ENCODE data around the gene RSF1. TPM values are rescaled to one million over a fixed set of nuclear protein-coding genes. Genes with fewer than 3 reads are reported as not detected.
A peak's percentile ranks its signal among the peaks of the same experiment; 100 is the strongest.

Gene RSF1
- polyA plus RNA-seq, 1 of the 3 experiments (the other 2 are of a cell fraction) = 8.4 TPM

- TF ChIP-seq, protein P1, sequence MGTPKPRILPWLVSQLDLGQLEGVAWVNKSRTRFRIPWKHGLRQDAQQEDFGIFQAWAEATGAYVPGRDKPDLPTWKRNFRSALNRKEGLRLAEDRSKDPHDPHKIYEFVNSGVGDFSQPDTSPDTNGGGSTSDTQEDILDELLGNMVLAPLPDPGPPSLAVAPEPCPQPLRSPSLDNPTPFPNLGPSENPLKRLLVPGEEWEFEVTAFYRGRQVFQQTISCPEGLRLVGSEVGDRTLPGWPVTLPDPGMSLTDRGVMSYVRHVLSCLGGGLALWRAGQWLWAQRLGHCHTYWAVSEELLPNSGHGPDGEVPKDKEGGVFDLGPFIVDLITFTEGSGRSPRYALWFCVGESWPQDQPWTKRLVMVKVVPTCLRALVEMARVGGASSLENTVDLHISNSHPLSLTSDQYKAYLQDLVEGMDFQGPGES (IDR thresholded peaks at IDR 0.05; ENCODE audit: low read depth, low read length) = no peak
Measured at GRCh38 chr11:77868744-77869143, 48.2 kb upstream of the RSF1 start (continued).

DNA sequence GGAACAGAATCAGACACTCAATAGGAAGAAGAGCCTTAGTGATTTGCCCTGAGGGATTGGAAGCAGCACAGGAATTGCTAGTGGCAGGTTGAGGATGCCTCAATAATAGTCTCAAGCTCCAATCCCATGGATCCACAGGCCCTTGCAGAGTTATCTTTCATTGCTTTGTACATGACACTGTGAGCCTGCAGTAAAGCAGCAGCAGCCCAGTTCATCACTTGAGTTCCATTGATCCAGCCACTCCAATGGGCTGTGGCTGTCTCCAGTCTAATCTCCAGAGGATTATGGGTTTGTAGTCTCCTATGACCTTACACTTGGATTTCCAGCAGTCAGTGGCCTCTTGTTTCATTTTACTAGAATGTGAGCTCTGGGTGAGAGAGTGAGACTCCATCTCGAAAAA is 45.8 kb upstream of the RSF1 start:
- Histone ChIP-seq H3K4me2 (no peak overlapping the region), H3K27ac (ENCODE audit: low read depth in 2 of 2, low read length in 1 of 2) (peak overlapping the region; percentile 49 to 84; a peak in 3 of 4 replicates), H3F3A (replicated peaks; ENCODE audit: insufficient read depth) (peaks cover 12% of the 10 kb centered on the region), H3K27me3 (ENCODE audit: insufficient read depth) (no peaks in the 10 kb centered on the region), H3K79me2 (ENCODE audit: insufficient read depth) (no peaks in the 10 kb centered on the region), H3K9me3 (no peaks in the 10 kb centered on the region), H3K4me3 (ENCODE audit: low read depth in 2 of 2, low read length in 1 of 2) (no peak overlapping the region), H3K36me3 (replicated peaks in 1 of 2; ENCODE audit: control insufficient read depth in 1 of 2, insufficient read depth in 2 of 2, low read length in 1 of 2) (peaks cover 15 to 22% of the 10 kb centered on the region in 2 experiments), H4K20me1 (ENCODE audit: insufficient read depth) (no peaks in the 10 kb centered on the region), H3K9ac (no peak overlapping the region), H3K4me1 (ENCODE audit: control insufficient read depth in 1 of 2, insufficient read depth in 2 of 2, low read depth in 1 of 2, low read length in 1 of 2) (peaks cover 9 to 13% of the 10 kb centered on the region in 2 experiments; a peak in 3 of 4 replicates), H3K9me2 (no peaks in the 10 kb centered on the region), H2AFZ (ENCODE audit: low read depth) (no peak overlapping the region)
- DNase-seq = no peak
- CTCF ChIA-PET = interaction anchor here (1.9 kb wide), 1 partner anchor 47 kb away, joined by 5 read pairs; no protein-coding TSS in a partner anchor
- 90% methylated on average over 1 of the region's 1 CpG for WGBS (ENCODE audit: low lambda C conversion rate)
- TF ChIP-seq TEAD4 (IDR thresholded peaks at IDR 0.05; ENCODE audit: borderline replicate concordance, insufficient read depth) = no peak
- TF ChIP-seq NRF1 (IDR thresholded peaks at IDR 0.05; ENCODE audit: low read depth, low read length) = no peak
- TF ChIP-seq, protein P2, sequence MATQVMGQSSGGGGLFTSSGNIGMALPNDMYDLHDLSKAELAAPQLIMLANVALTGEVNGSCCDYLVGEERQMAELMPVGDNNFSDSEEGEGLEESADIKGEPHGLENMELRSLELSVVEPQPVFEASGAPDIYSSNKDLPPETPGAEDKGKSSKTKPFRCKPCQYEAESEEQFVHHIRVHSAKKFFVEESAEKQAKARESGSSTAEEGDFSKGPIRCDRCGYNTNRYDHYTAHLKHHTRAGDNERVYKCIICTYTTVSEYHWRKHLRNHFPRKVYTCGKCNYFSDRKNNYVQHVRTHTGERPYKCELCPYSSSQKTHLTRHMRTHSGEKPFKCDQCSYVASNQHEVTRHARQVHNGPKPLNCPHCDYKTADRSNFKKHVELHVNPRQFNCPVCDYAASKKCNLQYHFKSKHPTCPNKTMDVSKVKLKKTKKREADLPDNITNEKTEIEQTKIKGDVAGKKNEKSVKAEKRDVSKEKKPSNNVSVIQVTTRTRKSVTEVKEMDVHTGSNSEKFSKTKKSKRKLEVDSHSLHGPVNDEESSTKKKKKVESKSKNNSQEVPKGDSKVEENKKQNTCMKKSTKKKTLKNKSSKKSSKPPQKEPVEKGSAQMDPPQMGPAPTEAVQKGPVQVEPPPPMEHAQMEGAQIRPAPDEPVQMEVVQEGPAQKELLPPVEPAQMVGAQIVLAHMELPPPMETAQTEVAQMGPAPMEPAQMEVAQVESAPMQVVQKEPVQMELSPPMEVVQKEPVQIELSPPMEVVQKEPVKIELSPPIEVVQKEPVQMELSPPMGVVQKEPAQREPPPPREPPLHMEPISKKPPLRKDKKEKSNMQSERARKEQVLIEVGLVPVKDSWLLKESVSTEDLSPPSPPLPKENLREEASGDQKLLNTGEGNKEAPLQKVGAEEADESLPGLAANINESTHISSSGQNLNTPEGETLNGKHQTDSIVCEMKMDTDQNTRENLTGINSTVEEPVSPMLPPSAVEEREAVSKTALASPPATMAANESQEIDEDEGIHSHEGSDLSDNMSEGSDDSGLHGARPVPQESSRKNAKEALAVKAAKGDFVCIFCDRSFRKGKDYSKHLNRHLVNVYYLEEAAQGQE (IDR thresholded peaks at IDR 0.05; ENCODE audit: low read depth, low read length) = no peak
- TF ChIP-seq GATA2 (CRISPR knock-in tag; IDR thresholded peaks at IDR 0.05) = no peak
- TF ChIP-seq RXRA (IDR thresholded peaks at IDR 0.05; ENCODE audit: borderline replicate concordance, low read depth) = no peak
- TF ChIP-seq FOXM1 (IDR thresholded peaks at IDR 0.05; ENCODE audit: low read depth) = no peak
- TF ChIP-seq CHD2 (IDR thresholded peaks at IDR 0.05; ENCODE audit: low read length, partially characterized antibody) = no peak
- no peak for TF ChIP-seq POLR2AphosphoS5 (IDR thresholded peaks at IDR 0.05; ENCODE audit: low read depth, low read length)
- no peak for TF ChIP-seq TAF1 (IDR thresholded peaks at IDR 0.05; ENCODE audit: borderline replicate concordance, low read depth, low read length)
- TF ChIP-seq RAD21 (IDR thresholded peaks at IDR 0.05; ENCODE audit: low read length) = no peak
- TF ChIP-seq ELF1 (IDR thresholded peaks at IDR 0.05) = no peak
- TF ChIP-seq JUND (IDR thresholded peaks at IDR 0.05) = no peak
- TF ChIP-seq RCOR1 (IDR thresholded peaks at IDR 0.05; ENCODE audit: low read length) = no peak
- TF ChIP-seq EZH2phosphoT487 (IDR thresholded peaks at IDR 0.05; ENCODE audit: borderline replicate concordance, low read depth) = no peak
- TF ChIP-seq RFX5 (IDR thresholded peaks at IDR 0.05; ENCODE audit: low read length) = no peak
- POLR2A ChIA-PET = no interaction called here

Data from SK-N-SH (cell line).